HG03039 (cell line): ENCODE measurements around the gene SMIM28.
"Not testable (repeated sequence)": the region's sequence is repeated elsewhere in the genome, so short reads cannot be mapped to it uniquely, and the experiment has no call there.

Experiments
- ATAC-seq: cut with Tn5 transposase; IDR thresholded peaks from one replicate; pipeline ENCODE4 v1.9.1; 2021; ENCODE audit warnings: mild to moderate bottlenecking, moderate library complexity; ENCODE audit not compliant: unreplicated experiment

Gene SMIM28

GRCh38 chr6:138403801-138404665, 26.3 kb downstream of the SMIM28 start, which contains the start of gene HEBP2:
TSS of gene HEBP2 (plus strand) at chr6:138404223. CDS start at chr6:138404496, 273 bp downstream.
- peak; percentile 86 for ATAC-seq

DNA sequence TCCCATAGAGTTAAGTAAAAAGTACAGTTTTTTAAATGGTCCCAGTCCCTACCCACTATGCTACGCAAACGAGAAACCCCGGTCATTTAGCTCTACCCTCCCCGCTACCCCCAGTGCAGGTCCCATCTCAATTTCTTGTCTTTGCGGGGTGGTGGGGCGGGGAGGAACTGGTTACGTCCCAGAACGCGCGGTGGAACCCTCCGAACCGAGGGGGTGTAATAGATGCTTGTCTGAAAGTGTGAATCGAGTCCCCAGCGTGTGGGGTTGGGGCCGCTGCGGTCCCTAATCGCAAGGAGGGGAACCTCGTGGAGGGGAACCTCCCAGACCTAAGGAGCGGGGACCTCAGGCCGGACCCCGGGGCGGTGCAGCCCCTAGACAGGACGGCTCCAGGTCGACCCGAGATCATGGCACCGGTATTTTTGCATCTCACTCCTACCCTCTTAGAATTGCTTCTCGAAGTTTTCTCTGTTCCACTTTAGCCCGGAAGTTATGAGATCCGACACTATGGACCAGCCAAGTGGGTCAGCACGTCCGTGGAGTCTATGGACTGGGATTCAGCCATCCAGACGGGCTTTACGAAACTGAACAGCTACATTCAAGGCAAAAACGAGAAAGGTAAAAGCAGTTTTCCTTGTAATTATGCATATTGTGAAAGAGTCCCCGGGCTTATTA, 27.1 kb downstream of the SMIM28 start:
- peak; percentile 3 for ATAC-seq

- no peak for ATAC-seq
These were observed 28.2 kb downstream of the SMIM28 start for GRCh38 chr6:138405816-138406413.

- no peak for ATAC-seq
These were observed 28.7 kb downstream of the SMIM28 start for GRCh38 chr6:138406443-138406842.

DNA sequence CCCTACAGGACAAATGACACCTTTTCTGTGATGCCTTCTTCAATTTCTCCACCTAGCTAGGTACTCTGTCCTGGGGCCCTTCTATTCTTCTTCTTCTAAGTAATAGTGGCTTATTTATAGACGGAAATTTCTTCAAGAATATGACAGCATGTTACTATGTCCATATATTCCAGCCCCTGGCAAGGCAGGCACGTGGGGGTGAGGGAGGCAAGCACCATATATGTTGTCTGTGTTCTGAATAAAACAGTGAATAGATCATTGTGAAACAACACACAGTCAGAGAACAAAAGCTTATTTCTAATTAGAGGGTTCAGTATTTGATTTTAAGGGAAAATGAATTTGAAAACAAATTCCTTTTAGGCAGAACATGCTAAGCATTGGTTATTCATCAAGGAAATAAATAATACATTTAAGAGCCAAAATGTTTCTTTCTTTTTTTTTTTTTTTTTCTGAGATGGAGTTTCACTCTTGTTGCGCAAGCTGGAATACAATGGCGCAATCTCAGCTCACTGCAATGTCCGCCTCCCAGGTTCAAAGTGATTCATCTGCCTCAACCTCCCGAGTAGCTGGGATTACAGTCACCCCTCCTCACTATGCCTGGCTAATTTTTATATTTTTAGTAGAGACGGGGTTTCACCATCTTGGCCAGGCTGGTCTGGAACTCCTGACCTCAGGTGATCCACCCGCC, 32.5 kb downstream of the SMIM28 start:
- no peak for ATAC-seq

- peak; percentile 57 for ATAC-seq
These were observed 33.5 kb downstream of the SMIM28 start for GRCh38 chr6:138410972-138411880.

DNA sequence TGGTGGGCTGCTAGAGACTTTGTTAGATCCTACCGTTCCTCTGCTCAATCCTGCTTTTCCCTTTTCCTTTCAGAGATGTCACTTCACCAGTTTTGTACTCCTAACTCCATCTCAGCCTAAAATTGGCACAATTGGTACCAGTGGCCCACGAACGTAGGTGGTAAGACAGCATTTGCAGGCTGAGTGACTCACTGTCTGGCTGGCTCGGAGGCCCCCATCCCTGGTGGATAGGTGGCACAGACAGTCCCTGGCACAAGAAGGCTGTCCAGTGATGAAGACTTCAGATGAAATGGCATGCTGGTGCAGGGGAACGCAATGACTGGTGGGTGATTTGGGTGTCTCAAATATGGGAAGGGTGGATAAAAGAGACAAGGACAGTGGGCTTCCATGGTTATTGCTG, 37.4 kb downstream of the SMIM28 start:
- no peak for ATAC-seq

DNA sequence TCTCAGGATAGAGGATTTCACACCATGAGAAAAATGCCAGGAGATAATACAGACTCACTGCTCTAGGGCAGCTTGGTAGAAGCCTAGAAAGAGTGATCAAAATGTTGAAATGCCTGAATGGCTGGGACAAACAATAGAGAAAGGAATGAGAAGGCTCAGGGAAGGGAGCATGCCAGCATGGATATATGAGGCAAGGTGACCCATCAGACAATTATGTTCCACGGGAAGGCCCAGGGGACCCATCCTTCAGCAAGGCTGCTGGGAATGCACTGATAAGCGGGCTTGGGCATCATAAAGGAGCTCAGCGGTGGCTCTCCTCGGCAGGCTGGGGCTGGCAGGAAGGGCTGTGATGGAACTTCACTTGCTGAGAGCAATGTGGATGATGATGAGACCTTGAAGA, 38.5 kb downstream of the SMIM28 start:
- no peak for ATAC-seq

GRCh38 chr6:138417493-138418117, 39.9 kb downstream of the SMIM28 start:
- no peak for ATAC-seq

GRCh38 chr6:138418118-138418742, 40.5 kb downstream of the SMIM28 start:
- no peak for ATAC-seq

GRCh38 chr6:138419766-138420165, 42.1 kb downstream of the SMIM28 start:
- ATAC-seq, result no peak

DNA sequence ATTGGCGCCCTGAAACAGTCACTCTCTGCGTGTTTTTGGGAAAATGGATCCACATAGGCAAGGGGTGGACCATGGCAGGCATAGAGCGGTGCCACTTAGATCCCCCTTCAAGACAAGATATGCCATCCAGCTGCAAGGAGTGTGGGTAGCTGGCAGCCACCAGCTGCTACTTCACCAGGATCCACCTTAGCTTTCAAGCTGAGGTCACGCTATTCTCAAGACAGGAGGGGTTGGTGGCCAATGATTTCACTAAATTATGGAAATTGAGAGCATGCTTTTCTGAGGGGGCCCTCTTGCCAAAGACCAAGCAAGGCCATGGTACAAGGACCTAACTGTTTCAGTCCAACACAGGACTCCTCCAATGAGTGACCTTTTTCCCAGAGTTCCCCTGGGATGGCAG, 42.7 kb downstream of the SMIM28 start:
- no peak for ATAC-seq

DNA sequence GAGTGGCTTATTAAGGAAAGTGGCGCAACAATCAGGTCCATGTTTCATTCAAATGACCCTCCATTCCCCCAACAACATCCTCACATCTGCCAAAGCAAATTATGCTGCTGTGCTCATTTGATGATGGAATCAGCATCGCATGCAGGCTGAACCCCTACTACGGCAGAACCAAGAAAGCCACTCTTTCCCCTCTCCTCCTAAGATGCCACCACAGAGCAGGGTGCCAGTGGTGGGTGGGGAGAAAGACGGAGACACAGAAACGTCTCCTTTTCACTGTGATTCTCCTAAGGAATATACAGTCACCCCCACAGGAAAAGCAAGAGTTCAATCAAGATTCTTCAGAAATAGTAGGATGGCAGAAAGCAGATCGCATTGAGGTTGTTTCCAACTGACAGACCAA, 43.4 kb downstream of the SMIM28 start:
- no peak for ATAC-seq

- ATAC-seq, result no peak
These were observed 43.9 kb downstream of the SMIM28 start for GRCh38 chr6:138421608-138422007.

GRCh38 chr6:138422861-138423260, 45.2 kb downstream of the SMIM28 start:
- no peak for ATAC-seq

DNA sequence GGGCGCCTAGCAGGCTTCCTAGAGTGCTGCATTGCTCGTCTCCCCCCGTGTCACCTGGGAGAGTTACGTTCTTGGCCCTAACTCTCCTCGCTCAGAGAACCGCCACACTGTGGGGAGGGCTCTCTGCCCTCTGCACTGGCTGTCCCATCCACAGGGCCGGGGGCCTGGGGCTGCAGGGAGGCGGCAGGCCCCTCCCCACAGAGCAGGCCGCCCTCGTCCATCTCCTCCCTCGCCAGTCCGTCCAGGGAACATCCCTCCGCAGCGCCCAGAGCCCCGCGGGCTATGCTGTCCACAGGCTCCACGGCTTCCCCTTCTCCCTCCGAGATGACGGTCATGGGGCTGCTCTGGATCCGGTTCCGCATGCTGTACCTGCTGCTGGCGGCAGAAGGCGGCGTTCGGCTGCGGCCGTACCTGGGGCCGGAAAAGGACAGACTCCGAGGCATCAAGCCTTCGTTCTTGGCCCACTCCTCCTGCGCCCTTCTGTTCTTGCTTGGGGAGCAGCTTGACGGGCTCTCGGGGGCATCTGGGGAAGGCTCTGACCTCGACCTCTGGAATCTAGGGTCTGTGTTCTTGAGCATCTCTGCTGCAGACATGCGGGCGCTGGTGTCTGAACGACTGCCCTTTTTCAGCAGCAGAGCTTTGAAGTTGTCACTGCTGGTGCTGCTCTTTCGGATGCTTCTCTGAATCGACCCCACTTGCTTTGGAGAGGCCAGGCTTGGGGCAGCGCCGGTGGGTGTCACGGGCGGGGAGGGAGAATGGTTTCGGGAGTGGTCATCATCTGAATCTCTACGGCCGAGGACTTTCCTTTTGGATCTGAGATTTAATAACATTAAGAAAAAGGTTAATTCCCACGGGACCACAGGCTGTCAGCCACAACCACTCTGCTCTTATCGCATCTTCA, 46.5 kb downstream of the SMIM28 start:
- ATAC-seq, result no peak

GRCh38 chr6:138425256-138425655, 47.6 kb downstream of the SMIM28 start:
- ATAC-seq, result not testable (repeated sequence)

- ATAC-seq, result no peak
These were observed 48.9 kb downstream of the SMIM28 start for GRCh38 chr6:138426500-138427123.
